ENCODE measurements around the gene ABHD4.

DNA sequence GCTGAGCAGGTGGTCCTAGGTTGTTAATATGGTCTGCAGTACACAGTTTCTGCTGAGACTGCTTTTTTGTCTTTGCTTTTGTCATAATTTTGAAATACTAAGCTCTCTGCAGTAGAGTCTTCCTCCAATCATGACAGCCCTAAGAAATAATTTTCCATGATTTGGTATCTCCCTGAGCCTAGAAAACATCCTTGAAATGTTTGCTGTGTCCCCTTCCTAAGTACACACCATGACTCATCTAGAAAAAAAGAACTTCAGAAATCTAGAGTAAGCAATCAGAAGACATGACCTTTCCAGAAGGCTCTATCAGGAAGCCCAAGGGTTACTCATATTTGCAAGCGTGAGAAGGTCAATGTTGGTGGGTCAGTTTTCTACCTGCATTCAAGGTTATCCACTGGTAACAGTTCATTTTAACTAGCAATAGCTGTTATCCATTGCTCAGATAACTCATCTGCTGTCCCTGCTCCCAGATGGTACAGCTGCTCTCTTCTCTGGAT, 25.5 kb upstream of the ABHD4 start:
- TF ChIP-seq, protein P1, sequence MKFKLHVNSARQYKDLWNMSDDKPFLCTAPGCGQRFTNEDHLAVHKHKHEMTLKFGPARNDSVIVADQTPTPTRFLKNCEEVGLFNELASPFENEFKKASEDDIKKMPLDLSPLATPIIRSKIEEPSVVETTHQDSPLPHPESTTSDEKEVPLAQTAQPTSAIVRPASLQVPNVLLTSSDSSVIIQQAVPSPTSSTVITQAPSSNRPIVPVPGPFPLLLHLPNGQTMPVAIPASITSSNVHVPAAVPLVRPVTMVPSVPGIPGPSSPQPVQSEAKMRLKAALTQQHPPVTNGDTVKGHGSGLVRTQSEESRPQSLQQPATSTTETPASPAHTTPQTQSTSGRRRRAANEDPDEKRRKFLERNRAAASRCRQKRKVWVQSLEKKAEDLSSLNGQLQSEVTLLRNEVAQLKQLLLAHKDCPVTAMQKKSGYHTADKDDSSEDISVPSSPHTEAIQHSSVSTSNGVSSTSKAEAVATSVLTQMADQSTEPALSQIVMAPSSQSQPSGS (IDR thresholded peaks at IDR 0.05; ENCODE audit: low read length), result no peak
- TF ChIP-seq, protein P2, sequence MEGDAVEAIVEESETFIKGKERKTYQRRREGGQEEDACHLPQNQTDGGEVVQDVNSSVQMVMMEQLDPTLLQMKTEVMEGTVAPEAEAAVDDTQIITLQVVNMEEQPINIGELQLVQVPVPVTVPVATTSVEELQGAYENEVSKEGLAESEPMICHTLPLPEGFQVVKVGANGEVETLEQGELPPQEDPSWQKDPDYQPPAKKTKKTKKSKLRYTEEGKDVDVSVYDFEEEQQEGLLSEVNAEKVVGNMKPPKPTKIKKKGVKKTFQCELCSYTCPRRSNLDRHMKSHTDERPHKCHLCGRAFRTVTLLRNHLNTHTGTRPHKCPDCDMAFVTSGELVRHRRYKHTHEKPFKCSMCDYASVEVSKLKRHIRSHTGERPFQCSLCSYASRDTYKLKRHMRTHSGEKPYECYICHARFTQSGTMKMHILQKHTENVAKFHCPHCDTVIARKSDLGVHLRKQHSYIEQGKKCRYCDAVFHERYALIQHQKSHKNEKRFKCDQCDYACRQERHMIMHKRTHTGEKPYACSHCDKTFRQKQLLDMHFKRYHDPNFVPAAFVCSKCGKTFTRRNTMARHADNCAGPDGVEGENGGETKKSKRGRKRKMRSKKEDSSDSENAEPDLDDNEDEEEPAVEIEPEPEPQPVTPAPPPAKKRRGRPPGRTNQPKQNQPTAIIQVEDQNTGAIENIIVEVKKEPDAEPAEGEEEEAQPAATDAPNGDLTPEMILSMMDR (IDR thresholded peaks at IDR 0.05 in 2 of 3, conservative IDR thresholded peaks at IDR 0.05 in 1 of 3; ENCODE audit: control insufficient read depth in 2 of 3, extremely low read depth in 1 of 3, insufficient read depth in 1 of 3, low read depth in 3 of 3, low read length in 3 of 3), result no peak
- TF ChIP-seq POLR2AphosphoS5 (IDR thresholded peaks at IDR 0.05; ENCODE audit: low read length), result no peak
- no peak for TF ChIP-seq SP1 (IDR thresholded peaks at IDR 0.05; ENCODE audit: low read depth, low read length)
- TF ChIP-seq, protein P3, sequence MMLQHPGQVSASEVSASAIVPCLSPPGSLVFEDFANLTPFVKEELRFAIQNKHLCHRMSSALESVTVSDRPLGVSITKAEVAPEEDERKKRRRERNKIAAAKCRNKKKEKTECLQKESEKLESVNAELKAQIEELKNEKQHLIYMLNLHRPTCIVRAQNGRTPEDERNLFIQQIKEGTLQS (IDR thresholded peaks at IDR 0.05; ENCODE audit: borderline replicate concordance, extremely low read depth, low read depth, low read length), result no peak
- TF ChIP-seq POLR2AphosphoS2 (IDR thresholded peaks at IDR 0.05; ENCODE audit: low read depth, low read length), result no peak
- no peak for TF ChIP-seq SUZ12 (IDR thresholded peaks at IDR 0.05; ENCODE audit: unreplicated experiment)
- no peak for TF ChIP-seq RFX5 (IDR thresholded peaks at IDR 0.05; ENCODE audit: low read depth, low read length)
